ENCODE results near the gene SAMHD1.

GRCh38 chr20:36998652-36999051, 47.1 kb upstream of the SAMHD1 start:
- no peak for TF ChIP-seq CTCF (IDR thresholded peaks at IDR 0.05; ENCODE audit: extremely low read depth in 1 of 2, insufficient read depth in 1 of 2, low read depth in 1 of 2, low read length in 2 of 2)
- TF ChIP-seq POLR2A (IDR thresholded peaks at IDR 0.05; ENCODE audit: low read depth, low read length) = no peak
- TF ChIP-seq JUN (IDR thresholded peaks at IDR 0.05; ENCODE audit: borderline replicate concordance, insufficient read depth, insufficient read length, low read depth) = no peak
- TF ChIP-seq MAX (IDR thresholded peaks at IDR 0.05; ENCODE audit: insufficient read depth, insufficient read length) = no peak
- no peak for TF ChIP-seq GATA2 (IDR thresholded peaks at IDR 0.05; ENCODE audit: insufficient read depth, insufficient read length, low read depth, low read length)
